ENCODE measurements around the gene CEP295NL.
"Not testable (repeated sequence)": the region's sequence is repeated elsewhere in the genome, so short reads cannot be mapped to it uniquely, and the experiment has no call there.

Gene CEP295NL, protein sequence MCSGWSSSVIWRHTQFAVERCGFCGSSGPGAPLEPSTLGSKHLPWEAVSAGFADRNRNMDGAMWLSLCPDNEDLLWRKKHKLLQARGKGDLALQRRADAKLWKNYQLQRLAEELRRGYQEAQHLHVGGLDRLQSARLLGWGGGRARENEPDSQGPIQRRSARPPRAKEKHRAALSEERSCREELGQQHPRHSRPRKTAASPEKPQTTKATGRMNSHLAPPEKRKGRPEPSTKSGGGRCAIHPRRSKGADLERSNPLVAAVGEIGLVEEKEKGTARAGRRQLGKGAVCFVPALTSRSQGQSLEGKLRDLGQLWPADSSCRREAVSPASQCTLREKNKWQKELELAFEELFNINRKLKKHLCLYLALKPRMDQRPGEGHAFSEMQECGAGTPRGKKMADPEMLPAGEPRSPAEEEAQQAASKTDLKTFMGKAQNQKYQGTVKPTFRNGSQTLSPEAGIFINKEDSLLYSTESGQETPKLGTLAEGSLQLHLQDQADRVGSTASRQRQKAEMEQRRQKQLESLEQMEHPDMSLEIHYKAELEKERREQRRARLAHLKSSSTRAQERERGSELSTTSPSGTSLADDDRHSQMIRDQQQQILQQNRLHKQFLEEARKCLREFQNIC

GRCh38 chr17:78903101-78903779, at the start of gene CEP295NL:
Gene CEP295NL (minus strand): TSS chr17:78903201. CDS start chr17:78901828, 1,373 bp downstream.
- DNase-seq (ENCODE audit: low spot score): no peak

GRCh38 chr17:78952706-78953105, 49.7 kb upstream of the CEP295NL start:
- DNase-seq (ENCODE audit: low spot score): no peak

GRCh38 chr17:78951967-78952551, 49.1 kb upstream of the CEP295NL start:
- no peak for DNase-seq (ENCODE audit: low spot score)

- DNase-seq (ENCODE audit: low spot score): no peak
Measured at GRCh38 chr17:78950870-78951269, 47.9 kb upstream of the CEP295NL start.

DNA sequence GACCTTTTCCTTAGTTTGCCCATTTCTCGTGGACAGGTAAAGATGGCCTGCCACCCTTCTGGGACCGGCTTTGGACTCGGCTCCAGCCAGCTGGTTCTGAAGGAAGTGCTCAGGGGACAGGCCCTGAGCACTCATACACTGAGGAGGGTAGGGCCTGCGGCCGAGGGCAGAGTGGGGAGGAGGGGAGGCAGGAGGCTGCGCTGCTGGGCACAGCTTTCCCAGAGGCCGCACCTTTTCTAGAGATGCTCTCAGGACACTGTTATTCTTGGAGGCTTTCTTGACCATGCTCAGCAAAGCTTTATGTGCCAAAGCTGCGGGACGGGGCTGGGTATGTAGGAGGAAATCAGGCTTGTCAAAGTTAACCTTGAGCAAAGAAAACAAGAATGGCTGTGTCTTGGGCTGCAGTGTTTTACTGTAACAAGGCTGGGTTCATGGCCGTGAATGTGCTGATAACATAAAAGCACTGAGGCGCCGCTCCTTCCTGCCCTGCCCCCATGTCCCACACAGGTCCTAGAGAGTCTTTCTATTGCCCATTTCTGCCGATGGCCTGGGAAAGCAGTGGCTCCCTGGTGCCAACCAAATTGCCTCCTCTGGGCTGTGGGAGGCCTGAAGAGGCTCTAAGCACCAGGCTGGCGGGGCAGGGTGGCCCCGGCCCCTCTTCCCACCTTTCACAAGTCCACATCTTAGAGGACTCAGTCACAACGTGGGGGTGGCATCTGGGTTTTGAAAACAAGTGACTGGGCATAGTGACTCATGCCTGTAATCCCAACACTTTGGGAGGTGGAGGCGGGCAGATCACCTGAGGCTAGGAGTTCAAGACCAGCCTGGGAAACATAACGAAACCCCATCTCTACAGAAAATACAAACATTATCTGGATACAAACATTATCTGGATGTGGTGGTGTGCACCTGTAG, 44.5 kb upstream of the CEP295NL start:
- no peak for DNase-seq (ENCODE audit: low spot score)

DNA sequence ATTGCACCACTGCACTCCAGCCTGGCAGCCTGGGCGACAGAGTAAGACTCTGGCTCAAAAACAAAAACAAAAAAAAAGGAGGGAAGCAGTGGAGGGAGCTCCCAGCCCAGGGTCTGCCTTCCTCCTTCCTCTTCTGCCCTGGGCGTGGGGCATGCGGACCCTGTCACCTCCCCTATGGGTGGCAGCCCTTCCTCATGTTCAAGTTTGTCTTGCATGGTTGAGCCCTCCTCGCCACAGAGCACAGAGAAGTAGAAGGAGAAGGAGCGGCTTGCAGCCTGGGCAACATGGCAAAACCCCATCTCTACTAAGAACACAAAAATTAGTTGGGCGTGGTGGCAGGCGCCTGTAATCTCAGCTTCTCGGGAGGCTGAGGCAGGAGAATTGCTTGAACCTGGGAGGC, 43.6 kb upstream of the CEP295NL start:
- DNase-seq (ENCODE audit: low spot score): no peak

DNA sequence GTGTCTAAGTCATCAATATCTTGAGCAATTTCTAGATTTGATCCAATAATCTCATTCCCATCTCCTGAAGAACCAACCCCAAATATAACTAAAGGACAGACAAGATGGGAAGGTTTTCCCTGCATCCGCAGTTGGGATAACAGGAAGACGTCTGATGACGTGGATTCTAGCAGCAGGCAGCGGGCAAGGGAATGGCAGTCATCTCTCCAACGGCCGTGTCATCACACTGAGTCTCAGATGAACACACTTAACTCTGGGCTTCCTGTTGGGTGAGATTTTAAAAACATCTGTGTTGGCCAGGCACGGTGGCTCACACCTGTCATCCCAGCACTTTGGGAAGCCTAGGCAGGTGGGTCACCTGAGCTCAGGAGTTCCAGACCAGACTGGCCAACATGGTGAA, 43.1 kb upstream of the CEP295NL start:
- DNase-seq (ENCODE audit: low spot score): no peak

- not testable (repeated sequence) for DNase-seq (ENCODE audit: low spot score)
Measured at GRCh38 chr17:78945455-78945854, 42.5 kb upstream of the CEP295NL start.

- no peak for DNase-seq (ENCODE audit: low spot score)
Measured at GRCh38 chr17:78944956-78945355, 42.0 kb upstream of the CEP295NL start.

- DNase-seq (ENCODE audit: low spot score): no peak
Measured at GRCh38 chr17:78944026-78944425, 41.0 kb upstream of the CEP295NL start.

DNA sequence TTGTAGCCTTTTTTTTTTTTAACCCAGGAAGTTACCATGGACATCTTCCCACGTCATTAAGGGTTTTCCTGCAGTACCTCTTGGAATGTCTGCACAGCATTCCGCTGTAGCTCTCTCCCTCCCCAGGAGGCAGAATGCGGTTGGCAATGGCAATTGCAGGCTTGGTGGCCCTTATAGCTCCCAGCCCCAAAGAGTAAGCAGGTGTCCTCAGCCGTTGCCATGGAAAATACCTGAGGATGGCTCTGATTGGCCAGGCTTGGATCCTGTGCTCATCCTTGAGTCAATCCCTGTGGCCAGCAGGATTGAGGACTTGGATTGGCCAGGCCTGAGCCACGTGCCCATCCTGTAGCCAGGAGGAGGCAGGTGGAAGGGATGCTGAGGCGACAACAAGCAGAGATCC, 37.7 kb upstream of the CEP295NL start:
- DNase-seq (ENCODE audit: low spot score): no peak

DNA sequence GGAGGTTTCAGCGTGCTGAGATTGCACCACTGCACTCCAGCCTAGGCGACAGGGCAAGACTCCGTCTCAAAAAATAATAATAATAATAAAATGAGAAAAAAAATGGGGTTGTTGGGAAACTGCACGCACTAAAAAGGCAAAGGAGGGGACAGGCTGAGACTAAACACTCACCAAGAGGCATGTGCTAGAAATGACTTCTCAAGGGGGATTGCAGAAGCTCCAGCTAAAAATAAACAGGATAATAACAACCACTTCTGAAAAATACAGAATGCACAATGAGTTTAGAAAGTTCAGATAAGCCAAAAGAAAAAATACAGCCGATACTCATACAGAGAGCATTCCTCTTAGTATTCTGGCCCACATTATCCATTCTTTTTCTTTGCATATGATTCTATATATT, 37.3 kb upstream of the CEP295NL start:
- no peak for DNase-seq (ENCODE audit: low spot score)

GRCh38 chr17:78939615-78940014, 36.6 kb upstream of the CEP295NL start:
- DNase-seq (ENCODE audit: low spot score): no peak

DNA sequence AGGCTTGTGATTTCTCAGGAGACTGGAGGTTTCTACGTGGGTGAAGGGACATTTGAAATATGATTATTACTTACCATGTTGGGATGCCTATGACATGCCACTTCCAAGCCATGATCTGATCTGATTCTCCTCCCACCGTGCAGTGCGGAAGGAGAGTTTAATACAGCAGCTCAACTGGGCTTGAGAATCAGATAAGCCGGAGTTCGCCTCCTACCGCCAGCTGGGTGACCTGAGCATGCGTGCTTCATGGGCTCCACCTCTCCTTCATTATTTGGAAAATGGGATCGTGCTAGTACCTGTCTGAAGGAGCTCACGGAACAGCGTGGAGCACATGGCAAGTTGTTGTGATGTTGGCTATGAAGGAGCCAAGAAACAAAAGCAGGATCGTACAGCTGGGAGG, 34.6 kb upstream of the CEP295NL start:
- DNase-seq (ENCODE audit: low spot score): no peak

GRCh38 chr17:78935419-78936323, 32.7 kb upstream of the CEP295NL start:
- DNase-seq (ENCODE audit: low spot score): no peak

DNA sequence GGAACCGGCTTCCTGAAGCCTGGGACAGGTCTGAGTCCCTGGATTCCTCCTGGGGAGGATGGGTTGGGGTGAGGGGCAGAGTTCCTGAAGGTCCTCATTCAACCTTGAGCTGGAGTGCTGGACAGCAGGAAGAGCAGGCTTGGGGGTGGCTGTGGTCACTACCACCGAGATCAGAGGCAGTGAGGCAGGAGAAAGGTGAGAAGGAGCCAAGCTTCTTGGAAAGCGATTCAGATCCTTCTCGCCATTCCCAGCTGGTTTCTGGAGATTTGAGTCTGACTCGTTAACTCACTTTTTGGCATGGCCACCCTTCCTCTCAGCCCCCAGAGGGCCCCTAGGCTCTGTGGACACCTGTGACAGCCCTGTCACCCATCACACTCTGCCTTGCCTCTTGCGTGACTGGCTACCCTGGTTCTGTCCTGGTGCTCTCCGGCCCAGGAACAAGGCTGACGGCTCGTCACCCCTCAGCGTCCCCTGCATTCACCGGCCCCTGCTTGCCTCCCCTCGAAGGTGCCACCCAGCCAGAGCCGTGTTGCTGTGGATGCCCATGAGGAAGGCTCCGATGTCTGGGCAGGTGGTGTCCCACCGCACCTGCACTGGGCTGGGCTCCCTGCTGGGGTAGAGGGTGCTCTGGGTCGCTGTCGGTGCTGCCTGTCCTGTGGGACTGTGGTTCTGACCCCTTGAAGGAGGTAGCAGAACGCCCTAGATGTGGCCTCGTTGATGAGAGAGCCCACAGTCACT, 31.8 kb upstream of the CEP295NL start:
- DNase-seq (ENCODE audit: low spot score): no peak

DNA sequence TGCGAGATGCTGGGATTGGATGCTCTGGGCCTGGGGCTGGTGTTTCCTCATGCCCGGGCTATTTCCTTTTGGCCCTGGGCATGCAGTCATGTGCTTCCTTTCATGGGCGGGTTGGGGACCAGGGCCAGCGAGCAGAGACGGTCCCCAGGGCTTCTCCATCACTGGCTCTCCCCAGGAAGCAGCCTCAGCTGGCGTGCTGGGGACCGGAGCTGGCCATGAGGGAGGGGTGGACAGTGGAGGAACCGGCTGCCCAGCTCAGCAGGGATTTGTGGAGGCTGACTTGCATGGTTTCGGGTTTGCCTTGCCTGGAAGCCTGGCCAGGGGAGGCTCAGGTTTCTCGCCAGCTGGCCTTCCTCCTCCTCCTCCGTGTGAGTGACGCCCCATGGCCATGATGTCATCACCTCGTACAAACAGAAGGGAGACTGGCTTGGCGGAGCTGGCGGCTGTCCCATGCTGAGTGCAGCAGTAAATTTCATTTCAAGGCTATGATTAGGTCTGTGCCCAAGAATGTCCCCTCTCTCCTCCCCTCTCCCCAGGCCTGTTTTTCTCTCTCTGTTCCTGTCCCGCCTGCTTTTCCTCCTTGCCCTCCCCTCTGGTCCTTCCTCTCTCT, 31.1 kb upstream of the CEP295NL start:
- peak; percentile 90 for DNase-seq (ENCODE audit: low spot score)

DNA sequence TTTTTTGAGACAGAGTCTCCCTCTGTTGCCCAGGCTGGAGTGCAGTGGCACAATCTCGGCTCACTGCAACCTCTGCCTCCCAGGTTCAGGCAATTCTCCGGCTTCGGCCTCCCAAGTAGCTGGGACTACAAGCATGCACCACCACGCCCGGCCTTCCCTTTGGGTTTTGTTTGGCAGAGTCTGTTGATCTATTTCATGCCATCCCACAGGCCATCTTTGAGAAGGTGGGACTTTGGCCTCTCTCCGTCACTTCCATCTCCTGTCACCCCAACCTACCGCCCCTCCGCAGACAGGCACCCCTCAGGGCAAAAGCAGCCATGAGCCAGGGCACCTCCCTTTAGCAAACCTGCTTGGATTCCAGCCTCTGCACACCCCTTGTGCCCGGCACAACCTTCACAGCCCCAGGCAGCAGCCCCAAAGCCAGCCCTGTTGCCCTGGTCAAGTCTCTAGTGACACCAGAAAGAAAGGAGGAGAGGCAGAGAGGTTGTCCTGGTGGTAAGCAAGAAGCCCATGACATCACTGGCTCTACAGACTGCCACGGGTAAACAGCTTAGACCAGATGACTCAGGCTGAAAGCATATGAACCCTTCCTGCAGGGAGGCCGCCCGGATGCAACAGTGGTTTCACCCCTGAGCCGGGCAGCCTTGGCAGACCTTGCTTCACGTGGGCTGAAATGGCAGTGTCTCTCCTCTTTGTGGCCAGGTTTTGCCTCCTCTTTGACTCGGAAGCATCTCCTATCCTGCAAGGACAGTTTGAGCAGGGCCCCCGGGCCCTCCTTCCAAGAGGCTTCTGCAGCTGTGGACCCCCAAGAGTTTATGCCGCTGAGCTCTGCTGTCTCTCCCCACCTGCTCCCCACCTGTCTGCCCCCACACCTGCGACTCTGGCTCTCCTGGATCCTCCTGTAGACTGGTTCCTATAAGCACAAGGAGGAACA, 30.3 kb upstream of the CEP295NL start:
- DNase-seq (ENCODE audit: low spot score): no peak

Measured in Ammon's horn (tissue), 1 donor.